ENCODE results near the gene PAK1. TPM values are rescaled to one million over a fixed set of nuclear protein-coding genes. Genes with fewer than 3 reads are reported as not detected.

The PAK1 gene
- total and polyA plus RNA-seq, 2 donors: 26.2 to 46.6 TPM

DNA sequence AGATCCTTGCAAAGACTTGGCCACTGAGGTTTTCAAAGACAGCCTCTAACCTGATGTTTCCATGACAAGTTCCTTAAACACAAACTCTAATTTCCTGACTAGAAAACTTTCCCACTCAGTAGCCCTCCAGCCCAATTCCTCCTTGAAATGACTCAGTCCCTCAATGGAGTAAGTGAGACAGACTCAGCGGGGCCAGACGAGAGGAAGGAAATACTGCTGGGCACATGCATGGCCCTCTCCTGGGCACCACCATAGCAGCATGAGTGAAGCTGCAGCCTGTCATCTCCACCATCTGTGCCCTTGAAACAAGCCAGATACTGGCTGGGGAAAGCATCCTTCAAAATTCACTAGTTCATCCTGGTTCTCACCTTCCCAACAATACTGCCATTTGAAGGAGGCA, 96.2 kb downstream of the PAK1 start:
- Histone ChIP-seq H3K36me3 (ENCODE audit: insufficient read depth) (no peaks in the 10 kb centered on the region), H3K27ac (ENCODE audit: low read depth) (no peak overlapping the region), H3K4me1 (ENCODE audit: insufficient read depth) (no peaks in the 10 kb centered on the region), H3K4me3 (ENCODE audit: low read depth, low read length) (no peak overlapping the region)
- no peak for DNase-seq (ENCODE audit: extremely low spot score)
- 81% methylated on average over 2 of the region's 2 CpGs for WGBS

DNA sequence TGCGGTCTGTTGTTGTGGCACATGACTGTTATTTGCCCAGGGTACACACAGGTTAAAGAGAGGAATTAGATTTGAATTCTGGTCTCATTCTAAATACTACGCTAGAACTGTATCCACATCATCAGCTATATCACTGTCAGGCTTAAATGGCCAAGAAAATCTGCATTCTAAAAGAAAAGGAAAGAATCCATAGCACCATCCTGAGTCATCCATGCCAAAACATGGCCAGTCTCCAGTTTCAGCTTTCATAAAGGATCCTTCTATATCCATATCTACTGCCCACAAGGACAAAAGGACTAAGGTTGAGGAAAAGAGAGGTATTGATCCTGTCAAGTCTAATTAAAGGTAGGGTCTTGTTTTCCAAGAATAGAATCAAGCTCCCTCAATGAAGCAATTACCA, 98.8 kb downstream of the PAK1 start:
- H3K27ac ChIP-seq (ENCODE audit: low read depth): no peak overlapping the region
- peaks cover 2% of the 10 kb centered on the region for H3K36me3 ChIP-seq (ENCODE audit: insufficient read depth)
- 92% methylated on average over 2 of the region's 2 CpGs for WGBS
- DNase-seq (ENCODE audit: extremely low spot score): no peak
- H3K4me3 ChIP-seq (ENCODE audit: low read depth, low read length): no peak overlapping the region
- no peaks in the 10 kb centered on the region for H3K4me1 ChIP-seq (ENCODE audit: insufficient read depth)

DNA sequence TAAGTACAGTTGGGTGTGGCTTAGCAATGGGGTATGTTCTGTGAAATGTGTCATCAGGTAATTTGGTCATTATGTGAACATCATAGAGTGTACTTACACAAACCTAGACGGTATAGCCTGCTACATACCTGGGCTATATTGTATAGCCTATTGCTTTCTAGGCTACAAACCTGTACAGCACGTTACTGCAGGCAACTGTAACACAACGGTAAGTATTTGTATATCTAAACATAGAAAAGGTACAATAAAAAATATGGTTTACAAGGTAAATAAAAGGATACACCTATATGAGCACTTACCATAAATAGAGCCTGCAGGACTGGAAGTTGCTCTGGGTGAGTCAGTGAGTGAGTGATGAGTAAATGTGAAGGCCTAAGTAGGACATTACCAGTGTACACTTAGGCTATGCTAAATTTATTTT, 99.3 kb downstream of the PAK1 start:
- no peaks in the 10 kb centered on the region for H3K4me1 ChIP-seq (ENCODE audit: insufficient read depth)
- H3K36me3 ChIP-seq (ENCODE audit: insufficient read depth): peaks cover 2% of the 10 kb centered on the region
- DNase-seq (ENCODE audit: extremely low spot score): no peak
- WGBS: 82% methylated on average over 3 of the region's 3 CpGs
- H3K27ac ChIP-seq (ENCODE audit: low read depth): no peak overlapping the region
- H3K4me3 ChIP-seq (ENCODE audit: low read depth, low read length): no peak overlapping the region

DNA sequence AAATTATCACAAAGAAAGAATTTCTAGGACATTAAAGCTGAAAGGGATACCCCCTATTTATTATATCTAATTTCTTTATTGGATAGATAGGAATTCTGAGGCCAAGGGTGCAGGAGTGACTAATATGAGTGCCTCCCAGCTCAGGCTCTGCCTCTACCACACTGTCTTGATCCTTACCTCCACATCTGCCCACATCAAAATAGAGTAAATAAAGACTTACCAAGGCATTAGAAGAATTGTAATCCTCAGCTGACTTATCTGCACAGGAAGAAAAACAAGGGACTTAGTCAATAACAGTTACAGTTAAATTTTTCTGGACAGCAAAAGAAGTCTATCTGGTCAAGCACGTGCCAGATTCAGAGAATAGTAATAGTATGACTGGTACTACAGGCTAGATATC, 99.8 kb downstream of the PAK1 start:
- Histone ChIP-seq H3K4me1 (ENCODE audit: insufficient read depth) (no peaks in the 10 kb centered on the region), H3K27ac (ENCODE audit: low read depth) (no peak overlapping the region), H3K4me3 (ENCODE audit: low read depth, low read length) (no peak overlapping the region), H3K36me3 (ENCODE audit: insufficient read depth) (peaks cover 2% of the 10 kb centered on the region)
- 75% methylated on average over 1 of the region's 1 CpG for WGBS
- DNase-seq (ENCODE audit: extremely low spot score): no peak

DNA sequence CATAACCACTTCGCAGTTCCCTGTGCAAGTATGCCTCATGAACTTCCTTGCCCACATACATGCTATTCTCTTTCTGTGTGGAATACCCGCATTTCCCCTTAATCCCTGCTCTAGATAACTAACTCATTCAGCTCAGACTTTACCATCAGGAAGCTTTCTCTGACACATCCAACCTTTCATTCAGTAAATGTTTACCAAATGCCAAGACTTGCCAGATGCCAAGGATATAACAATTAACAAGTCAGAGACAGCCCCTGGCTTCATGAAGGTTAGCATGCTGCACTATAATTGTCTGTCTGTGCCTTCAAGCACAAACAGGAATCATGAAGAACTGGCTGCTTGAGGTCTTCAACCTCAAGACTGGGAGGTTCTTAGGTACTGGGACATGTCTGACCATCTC, 101.2 kb downstream of the PAK1 start:
- DNase-seq (ENCODE audit: extremely low spot score): no peak
- 83% methylated on average over 2 of the region's 2 CpGs for WGBS

DNA sequence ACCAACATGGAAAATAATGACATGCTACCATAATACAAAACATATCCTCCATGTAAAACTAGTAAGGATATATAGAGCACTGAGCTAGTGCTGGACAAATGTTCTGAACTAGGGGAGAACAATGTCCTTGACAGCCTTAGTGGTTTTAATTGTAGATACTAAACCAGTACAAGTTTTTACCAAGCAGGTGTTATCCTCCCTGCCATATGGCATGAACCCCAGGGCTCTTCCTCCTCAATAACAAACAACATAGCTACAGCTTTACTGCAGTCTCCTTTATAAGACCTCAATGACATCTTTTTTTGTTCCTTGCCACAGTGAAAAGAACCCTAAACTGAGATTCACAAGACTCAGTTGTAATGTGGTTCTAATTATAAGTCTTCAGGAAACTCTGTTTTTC, 102.2 kb downstream of the PAK1 start:
- H3K4me3 ChIP-seq (ENCODE audit: low read depth, low read length): no peak overlapping the region
- no peaks in the 10 kb centered on the region for H3K4me1 ChIP-seq (ENCODE audit: insufficient read depth)
- peaks cover 2% of the 10 kb centered on the region for H3K36me3 ChIP-seq (ENCODE audit: insufficient read depth)
- DNase-seq (ENCODE audit: extremely low spot score): no peak
- no peak overlapping the region for H3K27ac ChIP-seq (ENCODE audit: low read depth)

More for the DNA sequence above, 101.2 kb downstream of the PAK1 start:
- Histone ChIP-seq H3K4me1 (ENCODE audit: insufficient read depth) (no peaks in the 10 kb centered on the region), H3K27ac (ENCODE audit: low read depth) (no peak overlapping the region), H3K4me3 (ENCODE audit: low read depth, low read length) (no peak overlapping the region), H3K36me3 (ENCODE audit: insufficient read depth) (peaks cover 2% of the 10 kb centered on the region)

DNA sequence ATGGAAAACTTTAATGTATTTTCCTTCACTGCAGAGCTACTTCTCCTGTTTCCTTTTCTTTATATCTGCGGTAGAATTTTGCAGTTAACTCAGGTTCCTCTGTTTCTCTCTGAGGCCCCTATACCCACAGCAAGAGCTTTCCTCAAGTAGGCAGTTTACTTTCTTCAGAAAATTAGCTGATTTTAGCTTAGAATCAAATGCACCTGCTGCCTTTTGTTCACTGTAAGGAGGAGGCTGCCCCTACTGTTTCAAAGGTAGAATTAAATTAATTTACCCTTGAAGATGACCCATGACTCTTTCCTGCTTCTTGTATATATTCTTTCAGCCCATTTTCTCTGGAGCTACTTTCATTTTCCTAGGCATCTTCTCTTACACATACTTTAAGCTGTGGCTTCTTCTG, 103.7 kb downstream of the PAK1 start:
- Histone ChIP-seq H3K4me3 (ENCODE audit: low read depth, low read length) (no peak overlapping the region), H3K36me3 (ENCODE audit: insufficient read depth) (peaks cover 2% of the 10 kb centered on the region), H3K4me1 (ENCODE audit: insufficient read depth) (no peaks in the 10 kb centered on the region), H3K27ac (ENCODE audit: low read depth) (no peak overlapping the region)
- DNase-seq (ENCODE audit: extremely low spot score): no peak
- WGBS: 94% methylated on average over 1 of the region's 1 CpG

DNA sequence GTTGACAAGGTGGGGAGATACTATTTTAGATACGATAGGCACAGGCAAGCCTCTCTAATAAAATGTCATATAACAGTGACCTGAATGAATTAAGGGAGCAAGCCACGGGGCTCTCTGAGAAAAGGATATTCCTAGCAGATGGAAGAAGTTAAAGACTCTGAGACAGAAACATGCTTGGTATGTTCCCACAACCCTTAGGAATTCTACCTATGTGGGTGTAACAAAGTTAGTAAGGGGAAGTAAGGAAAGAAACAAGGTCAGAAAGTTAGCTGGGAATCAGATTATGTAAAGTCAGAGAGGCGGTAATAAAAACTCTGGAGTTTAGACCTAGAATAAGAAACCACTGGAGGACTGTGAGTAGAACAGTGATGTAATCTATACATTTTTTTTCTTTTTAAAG, 112.7 kb downstream of the PAK1 start:
- no peaks in the 10 kb centered on the region for H3K36me3 ChIP-seq (ENCODE audit: insufficient read depth)
- DNase-seq (ENCODE audit: extremely low spot score): no peak
- no peaks in the 10 kb centered on the region for H3K4me1 ChIP-seq (ENCODE audit: insufficient read depth)
- WGBS: 67% methylated on average over 3 of the region's 3 CpGs
- no peak overlapping the region for H3K27ac ChIP-seq (ENCODE audit: low read depth)
- no peak overlapping the region for H3K4me3 ChIP-seq (ENCODE audit: low read depth, low read length)

DNA sequence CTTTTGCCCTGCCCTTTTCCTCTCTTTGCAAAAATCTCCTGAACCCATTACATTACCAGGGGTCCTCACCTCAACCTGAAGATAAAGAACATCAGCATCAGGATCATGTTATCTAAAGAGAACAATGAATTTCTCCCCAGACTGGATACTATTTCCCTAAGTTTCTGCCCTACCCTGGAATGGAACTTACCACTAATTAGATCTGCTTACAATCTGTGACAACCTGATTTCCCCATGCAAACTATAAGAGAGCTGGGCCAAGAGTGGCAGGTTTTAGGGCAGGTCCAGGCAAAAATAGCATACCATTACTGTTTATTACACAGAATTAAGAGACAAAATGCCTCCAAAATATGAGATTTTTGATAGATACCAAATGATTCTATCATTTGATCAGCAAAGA, 114.4 kb downstream of the PAK1 start:
- Histone ChIP-seq H3K27ac (ENCODE audit: low read depth) (no peak overlapping the region), H3K4me1 (ENCODE audit: insufficient read depth) (no peaks in the 10 kb centered on the region), H3K4me3 (ENCODE audit: low read depth, low read length) (no peak overlapping the region), H3K36me3 (ENCODE audit: insufficient read depth) (no peaks in the 10 kb centered on the region)
- DNase-seq (ENCODE audit: extremely low spot score): no peak

DNA sequence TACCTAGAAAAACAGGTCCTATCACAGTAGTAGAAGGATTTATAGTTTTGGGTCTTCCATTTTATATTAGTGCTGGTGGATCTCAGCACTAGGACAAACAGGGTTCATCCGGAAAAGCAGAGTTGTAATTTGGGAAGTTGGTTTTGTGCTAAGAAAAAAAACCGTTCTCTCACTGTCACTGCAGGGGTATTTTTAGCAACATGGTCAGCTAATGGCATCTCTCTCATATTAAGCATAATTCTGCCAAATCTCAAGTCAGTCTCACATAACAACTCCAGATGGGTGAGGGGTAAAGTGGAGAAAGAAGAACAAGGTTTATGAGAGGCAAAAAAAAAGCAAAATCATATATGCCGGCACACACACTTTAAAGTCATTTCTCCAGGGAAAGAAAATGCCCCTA, 120.8 kb downstream of the PAK1 start:
- H3K36me3 ChIP-seq (ENCODE audit: insufficient read depth): peaks cover under 1% of the 10 kb centered on the region
- H3K4me3 ChIP-seq (ENCODE audit: low read depth, low read length): no peak overlapping the region
- H3K27ac ChIP-seq (ENCODE audit: low read depth): no peak overlapping the region
- WGBS: 51% methylated on average over 3 of the region's 3 CpGs
- no peak for DNase-seq (ENCODE audit: extremely low spot score)
- H3K4me1 ChIP-seq (ENCODE audit: insufficient read depth): no peaks in the 10 kb centered on the region

DNA sequence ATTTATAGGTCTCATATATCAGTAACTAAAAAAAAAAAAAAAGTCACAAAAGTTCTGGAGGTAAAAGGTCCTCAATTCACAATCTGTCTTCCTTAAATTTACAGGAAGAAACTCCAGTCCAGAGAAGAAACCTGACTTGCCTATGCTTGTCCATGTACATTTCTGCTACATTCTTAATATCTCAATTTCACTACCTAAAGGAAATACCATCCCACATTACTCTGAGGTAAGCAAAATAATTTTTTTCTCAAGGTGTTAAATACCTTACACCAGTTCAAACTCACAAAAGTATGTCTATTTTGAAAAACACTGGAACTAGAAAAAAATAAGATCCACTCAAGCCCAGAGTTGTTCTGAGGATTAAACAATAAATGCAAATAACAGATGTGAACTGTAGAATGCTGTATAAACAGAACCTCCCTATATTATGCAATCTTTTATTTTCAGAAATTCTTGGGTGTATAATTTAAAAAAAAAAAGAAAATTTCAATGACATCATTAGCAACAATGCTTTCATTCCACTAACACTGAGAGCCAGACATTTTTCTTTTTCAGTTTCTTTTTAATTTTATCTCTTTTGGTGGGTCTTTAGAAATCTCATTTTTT, 122.5 kb downstream of the PAK1 start:
- Histone ChIP-seq H3K4me3 (ENCODE audit: low read depth, low read length) (no peak overlapping the region), H3K36me3 (ENCODE audit: insufficient read depth) (peaks cover 3% of the 10 kb centered on the region), H3K27ac (ENCODE audit: low read depth) (no peak overlapping the region), H3K4me1 (ENCODE audit: insufficient read depth) (no peaks in the 10 kb centered on the region)
- peak; percentile 31 for DNase-seq (ENCODE audit: extremely low spot score)

DNA sequence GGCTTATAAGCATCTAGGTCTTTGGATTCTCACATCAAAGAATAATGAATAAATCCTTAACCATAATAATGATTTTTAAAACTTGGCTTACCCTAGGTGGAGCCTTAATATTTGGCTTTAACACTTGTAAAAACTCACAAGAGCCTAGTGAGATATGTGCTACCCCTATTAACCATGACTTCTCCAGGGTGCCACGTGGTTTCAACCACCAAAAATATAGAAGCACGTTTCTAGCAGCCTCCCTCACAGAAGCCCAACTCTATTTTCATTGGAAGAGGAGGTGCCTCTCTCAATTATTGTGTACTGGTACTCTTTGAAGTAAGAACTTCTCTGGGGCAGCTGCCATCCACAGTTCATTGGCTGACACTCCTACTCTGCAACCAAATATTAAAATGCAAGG, 125.9 kb downstream of the PAK1 start:
- Histone ChIP-seq H3K4me1 (ENCODE audit: insufficient read depth) (no peaks in the 10 kb centered on the region), H3K36me3 (ENCODE audit: insufficient read depth) (peaks cover 3% of the 10 kb centered on the region), H3K4me3 (ENCODE audit: low read depth, low read length) (no peak overlapping the region), H3K27ac (ENCODE audit: low read depth) (no peak overlapping the region)
- WGBS: 85% methylated on average over 2 of the region's 2 CpGs
- DNase-seq (ENCODE audit: extremely low spot score): no peak

DNA sequence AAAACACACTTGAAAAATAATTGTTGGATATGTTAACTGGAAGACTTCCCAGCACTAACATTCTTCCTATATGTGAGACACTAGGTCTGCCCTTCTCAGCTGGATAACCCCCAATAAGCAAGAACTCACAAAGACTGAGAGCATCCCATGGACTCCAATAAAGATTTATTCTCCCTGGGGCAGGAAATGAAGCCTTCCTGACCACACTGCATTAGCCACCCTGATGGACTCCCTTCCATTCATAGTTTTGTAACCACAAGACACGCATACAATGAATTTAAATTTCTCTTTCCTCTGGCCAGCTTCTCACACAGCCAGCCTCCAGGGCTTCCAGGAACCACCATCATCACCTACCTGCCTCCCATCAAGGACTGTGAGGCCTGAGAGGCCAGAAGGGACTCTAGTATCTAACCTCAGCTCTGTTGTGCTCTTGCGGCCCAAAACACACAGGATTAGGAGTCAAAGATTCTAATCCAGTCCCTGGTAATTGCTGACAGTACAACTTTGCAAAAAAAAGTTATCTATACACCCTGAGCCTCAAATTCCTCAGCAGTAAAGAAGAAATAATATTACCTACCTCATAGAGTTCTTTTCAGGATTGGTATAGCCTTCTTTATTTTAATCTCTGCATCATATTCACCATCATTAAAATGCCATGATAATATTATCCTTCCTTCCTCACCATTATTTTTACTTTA, 126.8 kb downstream of the PAK1 start:
- WGBS: 96% methylated on average over 2 of the region's 2 CpGs

DNA sequence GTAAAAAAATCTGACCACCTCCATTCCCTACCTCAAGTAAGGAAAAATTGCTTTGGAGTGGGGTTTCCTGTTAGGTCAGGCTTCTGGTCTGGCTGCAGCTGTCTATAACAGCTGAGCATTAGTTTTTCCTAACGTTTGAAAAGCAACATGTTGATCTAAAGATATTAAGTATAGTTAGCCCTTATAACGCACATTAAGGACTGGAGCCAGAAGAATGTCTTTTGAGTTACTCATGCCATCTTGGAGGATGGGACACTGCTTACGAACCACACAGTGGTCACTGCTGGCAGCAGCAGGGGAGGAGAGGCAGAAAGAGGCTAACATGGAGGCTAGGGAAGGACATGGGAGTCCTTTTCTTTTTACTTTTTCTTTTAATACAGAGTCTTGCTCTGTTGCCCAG, 128.3 kb downstream of the PAK1 start:
- no peak for DNase-seq (ENCODE audit: extremely low spot score)
- Histone ChIP-seq H3K36me3 (ENCODE audit: insufficient read depth) (peaks cover 3% of the 10 kb centered on the region), H3K4me3 (ENCODE audit: low read depth, low read length) (no peak overlapping the region), H3K27ac (ENCODE audit: low read depth) (no peak overlapping the region), H3K4me1 (ENCODE audit: insufficient read depth) (no peaks in the 10 kb centered on the region)
- WGBS: 74% methylated on average over 3 of the region's 3 CpGs

More for the DNA sequence above, 126.8 kb downstream of the PAK1 start:
- no peak overlapping the region for H3K4me3 ChIP-seq (ENCODE audit: low read depth, low read length)
- DNase-seq (ENCODE audit: extremely low spot score): no peak
- no peak overlapping the region for H3K27ac ChIP-seq (ENCODE audit: low read depth)
- H3K4me1 ChIP-seq (ENCODE audit: insufficient read depth): no peaks in the 10 kb centered on the region
- peaks cover 3% of the 10 kb centered on the region for H3K36me3 ChIP-seq (ENCODE audit: insufficient read depth)

Measured in urinary bladder (tissue), 4 donors.